ENCODE results near the gene PGP.
"Not testable (repeated sequence)": the region's sequence is repeated elsewhere in the genome, so short reads cannot be mapped to it uniquely, and the experiment has no call there.

PGP gene

GRCh38 chr16:2223221-2223941, 8.7 kb upstream of the PGP start, which contains the start of gene E4F1:
E4F1 (plus strand) TSS chr16:2223591; CDS start chr16:2223614, 23 bp downstream.
- DNase-seq (ENCODE audit: low spot score), result peak; percentile 100

- no peak for DNase-seq (ENCODE audit: low spot score)
Measured at GRCh38 chr16:2216330-2216729, 1.7 kb upstream of the PGP start.

DNA sequence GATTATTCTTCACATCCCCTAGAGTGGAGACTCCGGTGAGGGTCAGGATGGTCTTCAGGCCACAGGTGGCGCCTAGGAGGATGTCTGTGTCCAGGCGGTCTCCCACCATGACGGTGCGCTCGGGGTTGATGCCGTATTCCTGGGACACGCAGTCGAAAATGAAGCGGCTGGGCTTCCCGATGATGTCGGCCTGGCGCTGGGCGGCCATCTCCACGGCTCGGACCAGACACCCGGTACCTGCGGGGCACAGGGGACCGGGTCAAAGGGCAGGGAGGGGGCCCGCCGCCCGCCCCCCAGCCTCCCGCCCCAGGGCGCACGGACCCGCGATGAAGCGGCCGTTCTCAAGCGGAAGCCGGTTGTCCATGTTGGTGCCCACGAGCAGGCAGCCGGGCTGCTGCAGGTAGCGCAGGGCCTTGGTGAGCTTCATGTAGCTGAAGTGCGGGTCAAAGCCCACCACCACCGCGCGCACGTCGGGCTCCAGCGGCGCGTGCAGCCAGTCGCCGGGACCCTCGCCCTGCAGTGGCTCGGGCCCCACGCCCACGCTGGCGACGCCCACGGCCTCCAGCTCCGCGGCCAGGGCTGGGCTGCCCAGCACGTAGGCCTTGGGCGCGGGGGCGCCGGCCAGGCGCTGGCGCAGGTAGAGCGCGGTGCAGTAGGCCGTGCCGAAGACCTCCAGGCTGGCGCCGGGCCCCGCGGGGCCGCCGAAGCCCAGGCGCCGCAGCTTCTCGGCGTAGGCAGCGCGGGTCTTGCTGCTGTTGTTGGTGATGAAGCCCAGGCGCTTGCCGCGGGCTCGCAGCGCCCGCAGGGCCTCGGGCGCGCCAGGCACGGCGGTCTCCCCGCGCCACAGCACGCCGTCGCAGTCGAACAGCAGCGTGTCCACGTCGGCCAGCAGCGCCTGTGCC, 572 bp downstream of the PGP start:
- no peak for DNase-seq (ENCODE audit: low spot score)

DNA sequence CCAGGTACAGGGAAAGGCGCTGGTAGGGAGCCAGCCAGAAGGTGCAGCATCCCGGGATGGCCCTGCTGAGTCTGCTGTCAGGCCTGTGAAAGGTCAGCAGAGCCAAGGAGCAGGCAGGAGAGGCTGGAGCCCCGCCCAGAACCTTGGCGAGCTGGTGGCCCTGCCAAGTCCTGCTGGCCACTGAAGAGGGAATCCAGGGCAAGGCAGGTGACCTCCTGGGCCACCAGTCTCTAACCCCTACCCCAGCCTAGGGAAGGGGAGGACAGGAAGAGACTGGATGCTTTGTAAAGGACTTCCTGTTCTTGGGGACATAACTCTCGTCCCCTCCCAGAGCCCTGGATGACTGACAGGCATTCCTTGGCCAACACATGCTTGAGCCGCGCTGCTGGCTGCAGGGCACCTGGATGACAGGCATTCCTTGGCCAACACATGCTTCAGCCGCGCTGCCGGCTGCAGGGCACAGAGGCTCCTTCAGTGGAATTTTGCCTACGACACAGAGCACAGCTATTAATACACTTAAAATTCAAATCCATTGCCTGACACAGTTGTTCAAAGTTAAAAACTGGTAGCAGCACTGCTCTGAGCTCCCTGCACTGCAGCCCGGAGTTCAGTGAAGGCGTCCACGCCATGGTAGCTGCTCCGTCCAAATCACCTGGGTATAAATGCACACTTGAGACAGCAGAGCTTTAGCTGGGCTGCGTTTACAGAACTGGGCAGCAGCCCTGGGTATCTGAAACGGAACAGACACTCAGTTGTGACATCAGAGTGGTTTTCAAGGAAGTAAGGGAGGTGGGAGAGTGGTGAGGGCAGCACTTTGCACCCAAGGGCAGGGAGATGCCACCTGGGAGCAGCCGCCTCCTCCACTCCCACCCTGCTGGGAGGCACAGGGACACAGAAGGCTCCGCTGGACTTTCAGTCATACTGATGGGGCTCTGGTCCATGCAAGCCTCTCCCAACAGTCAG, 2.0 kb downstream of the PGP start:
- no peak for DNase-seq (ENCODE audit: low spot score)

DNA sequence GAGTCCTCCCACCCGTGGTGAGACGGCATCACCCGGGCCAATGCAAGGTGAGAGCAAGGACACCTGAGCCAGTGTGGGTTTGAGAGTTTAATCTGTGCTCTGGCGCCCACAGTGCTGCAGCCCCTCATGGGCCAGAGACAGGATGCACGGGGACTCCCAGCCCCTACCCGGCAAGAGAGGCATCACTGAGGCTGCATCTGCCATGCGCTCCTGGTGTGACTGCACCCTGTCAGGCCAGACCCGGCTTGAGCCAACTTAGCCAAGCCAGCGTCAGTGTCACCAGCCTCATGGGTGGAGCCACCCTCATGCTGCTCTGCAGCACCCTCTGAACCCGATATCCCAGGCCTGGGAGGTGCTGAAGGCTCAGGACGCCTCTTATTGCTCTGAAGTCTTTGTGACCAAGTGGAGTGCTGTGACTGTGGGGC, 2.7 kb downstream of the PGP start:
- no peak for DNase-seq (ENCODE audit: low spot score)

GRCh38 chr16:2210386-2211365, 4.0 kb downstream of the PGP start, which contains the start of gene BRICD5:
BRICD5 (minus strand) TSS chr16:2210863; CDS start chr16:2210833, 30 bp downstream.
- DNase-seq (ENCODE audit: low spot score), result no peak

GRCh38 chr16:2210009-2210332, 4.7 kb downstream of the PGP start:
- DNase-seq (ENCODE audit: low spot score), result no peak

- DNase-seq (ENCODE audit: low spot score), result no peak
Measured at GRCh38 chr16:2209258-2210008, 5.2 kb downstream of the PGP start.

DNA sequence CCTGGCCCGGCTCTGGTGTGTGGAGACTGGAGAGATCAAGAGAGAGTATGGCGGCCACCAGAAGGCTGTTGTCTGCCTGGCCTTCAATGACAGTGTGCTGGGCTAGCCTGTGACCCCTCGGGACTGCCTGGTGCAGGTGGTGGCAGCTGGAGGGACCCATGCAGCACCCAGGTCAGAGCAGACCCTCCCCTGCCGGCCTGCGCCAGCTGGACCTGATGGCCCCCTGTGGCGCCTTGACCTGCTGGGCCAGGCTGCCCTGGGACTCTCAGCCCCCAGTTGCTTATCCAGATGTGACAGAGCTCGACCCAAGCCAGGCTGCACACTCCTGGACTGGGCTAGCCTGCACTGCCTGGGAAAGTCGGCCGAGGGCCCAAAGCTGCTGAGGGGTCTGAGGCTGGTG, 5.9 kb downstream of the PGP start:
- DNase-seq (ENCODE audit: low spot score), result no peak

GRCh38 chr16:2208308-2208707, 6.3 kb downstream of the PGP start:
- no peak for DNase-seq (ENCODE audit: low spot score)

- no peak for DNase-seq (ENCODE audit: low spot score)
Measured at GRCh38 chr16:2207872-2208271, 6.8 kb downstream of the PGP start.

- no peak for DNase-seq (ENCODE audit: low spot score)
Measured at GRCh38 chr16:2206780-2207433, 7.7 kb downstream of the PGP start.

DNA sequence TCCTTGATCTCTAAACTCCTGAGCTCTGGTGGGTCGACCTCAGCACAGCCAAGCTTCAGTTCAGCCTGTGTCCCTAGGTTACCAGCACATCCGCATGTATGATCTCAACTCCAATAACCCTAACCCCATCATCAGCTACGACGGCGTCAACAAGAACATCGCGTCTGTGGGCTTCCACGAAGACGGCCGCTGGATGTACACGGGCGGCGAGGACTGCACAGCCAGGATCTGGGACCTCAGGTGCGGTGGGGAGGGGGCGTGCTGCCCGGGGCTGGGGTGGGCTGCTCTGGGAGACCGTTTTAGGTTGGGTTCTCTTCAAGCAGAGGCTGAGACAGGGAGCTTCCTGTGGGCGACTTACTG, 8.2 kb downstream of the PGP start:
- no peak for DNase-seq (ENCODE audit: low spot score)

- DNase-seq (ENCODE audit: low spot score), result no peak
Measured at GRCh38 chr16:2205967-2206313, 8.7 kb downstream of the PGP start.

DNA sequence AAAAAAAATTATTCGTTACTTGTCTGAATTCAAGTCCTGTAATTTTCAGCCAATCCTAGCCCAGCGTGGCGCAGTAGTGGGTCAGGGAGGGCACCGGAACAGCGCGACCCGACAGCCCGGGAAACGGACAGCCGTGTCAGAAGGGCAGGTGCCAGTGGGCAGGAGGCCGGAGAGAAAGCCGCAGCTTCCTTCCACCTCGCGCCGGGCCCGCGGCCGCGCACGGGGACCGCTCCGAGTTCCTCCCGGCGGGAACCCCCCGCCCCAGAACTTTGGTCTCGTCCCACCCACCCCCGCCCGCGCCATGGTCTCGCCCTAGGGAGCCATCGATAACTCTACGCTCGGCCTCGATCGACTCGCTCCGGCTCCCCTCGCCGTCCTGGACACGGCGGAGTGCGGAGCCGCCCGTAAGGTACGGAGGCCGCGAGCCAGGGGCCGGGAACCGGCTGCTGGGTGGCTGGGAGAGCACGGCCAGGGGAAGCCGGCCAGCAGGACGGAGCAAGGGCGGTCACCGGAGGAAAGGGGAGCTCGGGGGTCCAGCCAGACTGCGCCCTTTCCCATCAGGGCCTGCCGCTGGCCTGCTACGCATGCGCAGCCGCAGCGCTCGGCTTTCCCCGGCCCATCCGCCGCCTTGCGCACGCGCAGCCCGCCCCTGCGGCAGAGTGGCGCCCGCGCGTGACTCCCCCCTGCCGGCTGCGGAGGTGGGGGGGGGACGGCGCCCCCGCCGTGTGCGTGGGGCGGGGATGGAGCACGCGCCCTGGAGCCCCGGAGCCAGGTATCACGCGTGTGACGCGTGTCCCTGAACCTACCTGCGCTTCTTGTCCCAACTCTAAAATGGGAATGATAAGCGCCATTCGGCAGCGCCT, 9.3 kb downstream of the PGP start, which contains the start of gene MLST8:
Gene MLST8 (plus strand): TSS at position 351 of the 863 bp plus-strand sequence. CDS start 632 bp downstream, outside the sequence.
- DNase-seq (ENCODE audit: low spot score), result peak; percentile 93

GRCh38 chr16:2204416-2205103, 10.1 kb downstream of the PGP start:
- no peak for DNase-seq (ENCODE audit: low spot score)

- DNase-seq (ENCODE audit: low spot score), result not testable (repeated sequence)
Measured at GRCh38 chr16:2203119-2203688, 11.4 kb downstream of the PGP start.

DNA sequence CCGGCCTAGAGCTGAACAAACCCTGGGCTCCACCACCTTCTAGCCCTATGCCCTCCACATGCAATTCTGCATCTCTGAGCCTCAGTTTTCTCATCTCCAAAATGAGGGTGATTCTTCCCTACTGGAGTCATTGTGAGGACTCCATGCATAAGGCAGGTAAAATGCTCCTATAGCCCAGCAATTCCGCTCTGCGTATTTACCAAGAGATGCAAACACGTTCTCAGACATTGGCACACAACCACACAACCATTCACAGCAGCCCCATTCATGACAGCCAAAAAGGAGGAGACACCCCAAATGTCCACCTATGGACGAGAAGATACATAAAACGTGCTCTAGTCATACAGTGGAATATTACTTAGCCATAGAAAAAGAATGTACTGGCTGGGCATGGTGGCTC, 14.3 kb downstream of the PGP start:
- DNase-seq (ENCODE audit: low spot score), result no peak
